Measurements from ENCODE around the gene GRAMD1A. TPM values are rescaled to one million over a fixed set of nuclear protein-coding genes. Genes with fewer than 3 reads are reported as not detected.

GRAMD1A gene
- total RNA-seq, 4 donors from 2014 or later = 27.8 to 55.3 (median 52.1) TPM

DNA sequence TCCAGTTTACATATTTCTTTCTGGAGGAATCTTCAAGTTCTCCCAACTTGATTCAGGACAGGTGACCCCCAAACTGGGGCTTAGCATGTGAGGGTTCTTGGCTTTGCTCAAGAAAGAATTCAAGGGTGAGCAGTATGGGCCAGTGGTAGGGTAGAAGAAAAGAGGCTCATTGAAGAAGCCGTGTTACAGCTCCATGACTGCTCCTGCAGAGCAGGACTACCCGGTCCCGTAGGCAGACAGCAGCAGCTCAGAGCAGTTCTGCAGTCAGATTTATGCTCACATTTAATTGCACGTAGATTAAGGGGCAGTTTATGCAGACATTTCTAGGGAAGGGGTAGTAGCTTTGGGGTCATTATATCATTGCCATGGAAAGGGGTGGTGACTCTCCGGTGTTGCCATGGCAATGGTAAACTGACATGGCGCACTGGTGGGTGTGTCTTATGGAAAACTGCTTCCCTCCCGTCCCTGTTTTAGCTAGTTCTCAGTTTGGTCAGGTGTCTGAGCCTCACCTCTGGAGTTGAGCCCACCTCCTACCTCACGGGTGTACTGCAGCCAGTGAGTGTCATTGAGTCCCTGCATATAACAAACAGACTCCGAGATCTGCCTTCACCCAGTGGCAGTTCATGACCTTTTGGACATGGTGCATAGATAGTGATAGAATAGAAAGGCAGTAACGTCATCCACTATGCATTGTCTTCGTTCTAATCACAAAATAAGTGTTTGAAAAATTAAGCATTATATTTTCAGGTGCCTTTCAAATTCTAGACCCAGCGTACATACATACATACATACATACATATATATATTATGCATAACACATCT is 20.1 kb upstream of the GRAMD1A start:
- Histone ChIP-seq H3K27me3 (peaks cover 0 to 5% (median 0%) of the 10 kb centered on the region in 4 donors), H3K4me3 (no peak overlapping the region), H3K36me3 (no peaks in the 10 kb centered on the region), H3K4me1 (peaks cover 0 to 3% (median 1%) of the 10 kb centered on the region in 4 donors), H3K27ac (replicated peaks in 1 of 4) (no peak overlapping the region), H3K9me3 (peaks cover 0 to 5% (median 0%) of the 10 kb centered on the region in 4 donors)
- intact Hi-C loops (cut with DNase I) = no loop called here
- TF ChIP-seq POLR2A (IDR thresholded peaks at IDR 0.05; ENCODE audit: low read depth) (no peak), EP300 (IDR thresholded peaks at IDR 0.05) (no peak), POLR2AphosphoS5 (IDR thresholded peaks at IDR 0.05) (no peak)
- TF ChIP-seq, protein P1, sequence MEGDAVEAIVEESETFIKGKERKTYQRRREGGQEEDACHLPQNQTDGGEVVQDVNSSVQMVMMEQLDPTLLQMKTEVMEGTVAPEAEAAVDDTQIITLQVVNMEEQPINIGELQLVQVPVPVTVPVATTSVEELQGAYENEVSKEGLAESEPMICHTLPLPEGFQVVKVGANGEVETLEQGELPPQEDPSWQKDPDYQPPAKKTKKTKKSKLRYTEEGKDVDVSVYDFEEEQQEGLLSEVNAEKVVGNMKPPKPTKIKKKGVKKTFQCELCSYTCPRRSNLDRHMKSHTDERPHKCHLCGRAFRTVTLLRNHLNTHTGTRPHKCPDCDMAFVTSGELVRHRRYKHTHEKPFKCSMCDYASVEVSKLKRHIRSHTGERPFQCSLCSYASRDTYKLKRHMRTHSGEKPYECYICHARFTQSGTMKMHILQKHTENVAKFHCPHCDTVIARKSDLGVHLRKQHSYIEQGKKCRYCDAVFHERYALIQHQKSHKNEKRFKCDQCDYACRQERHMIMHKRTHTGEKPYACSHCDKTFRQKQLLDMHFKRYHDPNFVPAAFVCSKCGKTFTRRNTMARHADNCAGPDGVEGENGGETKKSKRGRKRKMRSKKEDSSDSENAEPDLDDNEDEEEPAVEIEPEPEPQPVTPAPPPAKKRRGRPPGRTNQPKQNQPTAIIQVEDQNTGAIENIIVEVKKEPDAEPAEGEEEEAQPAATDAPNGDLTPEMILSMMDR (IDR thresholded peaks at IDR 0.05) = no peak
- 89% methylated on average over 12 of the region's 12 CpGs for WGBS
- DNase-seq (ENCODE audit: extremely low spot score) = no peak

DNA sequence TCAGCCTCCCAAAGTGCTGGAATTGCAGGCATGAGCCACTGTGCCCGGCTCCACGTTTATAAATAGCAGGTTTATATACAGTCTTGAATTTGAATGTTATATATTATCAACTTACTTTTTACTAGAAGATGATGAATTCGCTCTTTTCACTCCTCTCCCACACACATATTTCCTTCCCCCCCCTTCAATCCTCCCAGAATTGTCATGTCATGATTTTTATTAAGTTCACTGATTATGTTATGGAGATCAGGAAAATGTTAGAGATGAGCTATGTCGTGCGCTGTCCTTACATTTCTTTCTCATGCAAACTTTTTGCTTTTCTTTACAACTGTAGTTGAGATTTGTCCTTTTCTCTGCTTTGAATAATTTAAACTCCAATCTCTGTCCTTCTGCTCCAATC is 17.8 kb upstream of the GRAMD1A start:
- TF ChIP-seq POLR2AphosphoS5 (IDR thresholded peaks at IDR 0.05) (no peak), POLR2A (IDR thresholded peaks at IDR 0.05; ENCODE audit: low read depth) (no peak), EP300 (IDR thresholded peaks at IDR 0.05) (no peak)
- TF ChIP-seq, protein P1 (IDR thresholded peaks at IDR 0.05) = no peak
- H3K27me3 ChIP-seq = no peaks in the 10 kb centered on the region
- DNase-seq (ENCODE audit: extremely low spot score) = no peak
- no peaks in the 10 kb centered on the region for H3K36me3 ChIP-seq
- no peak overlapping the region for H3K27ac ChIP-seq (replicated peaks in 1 of 4)
- H3K9me3 ChIP-seq = no peaks in the 10 kb centered on the region
- H3K4me3 ChIP-seq = no peak overlapping the region
- 65% methylated on average over 5 of the region's 5 CpGs for WGBS
- intact Hi-C loops (cut with DNase I) = no loop called here
- peaks cover 0 to 13% (median 7%) of the 10 kb centered on the region in 4 donors for H3K4me1 ChIP-seq

DNA sequence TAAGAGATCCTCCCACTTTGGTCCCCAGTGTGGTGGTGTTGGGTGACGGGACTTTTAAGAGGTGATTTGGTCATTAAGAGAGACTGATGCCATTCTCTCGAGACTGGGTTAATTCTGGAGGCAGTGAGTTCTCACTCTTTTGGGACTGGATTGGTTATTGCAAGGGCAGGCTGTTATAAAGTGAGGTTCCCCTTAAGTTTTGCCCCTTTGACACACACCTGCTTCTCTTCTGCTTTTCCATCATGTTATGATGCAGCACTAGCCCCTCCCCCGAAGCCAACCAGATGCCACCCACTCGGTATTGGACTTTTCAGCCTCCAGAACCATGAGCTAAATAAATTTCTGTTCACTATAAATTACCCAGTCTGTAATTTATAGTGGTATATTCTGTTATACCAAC is 16.3 kb upstream of the GRAMD1A start:
- H3K27ac ChIP-seq (replicated peaks in 1 of 4) = no peak overlapping the region
- no peaks in the 10 kb centered on the region for H3K27me3 ChIP-seq
- no peaks in the 10 kb centered on the region for H3K9me3 ChIP-seq
- H3K4me3 ChIP-seq = no peak overlapping the region
- H3K4me1 ChIP-seq = peaks cover 0 to 13% (median 7%) of the 10 kb centered on the region in 4 donors
- no peak for DNase-seq (ENCODE audit: extremely low spot score)
- no peaks in the 10 kb centered on the region for H3K36me3 ChIP-seq
- WGBS = 93% methylated on average over 4 of the region's 4 CpGs
- intact Hi-C loops (cut with DNase I) = no loop called here
- no peak for TF ChIP-seq POLR2AphosphoS5 (IDR thresholded peaks at IDR 0.05)
- TF ChIP-seq, protein P1 (IDR thresholded peaks at IDR 0.05) = no peak
- no peak for TF ChIP-seq POLR2A (IDR thresholded peaks at IDR 0.05; ENCODE audit: low read depth)
- TF ChIP-seq EP300 (IDR thresholded peaks at IDR 0.05) = no peak

DNA sequence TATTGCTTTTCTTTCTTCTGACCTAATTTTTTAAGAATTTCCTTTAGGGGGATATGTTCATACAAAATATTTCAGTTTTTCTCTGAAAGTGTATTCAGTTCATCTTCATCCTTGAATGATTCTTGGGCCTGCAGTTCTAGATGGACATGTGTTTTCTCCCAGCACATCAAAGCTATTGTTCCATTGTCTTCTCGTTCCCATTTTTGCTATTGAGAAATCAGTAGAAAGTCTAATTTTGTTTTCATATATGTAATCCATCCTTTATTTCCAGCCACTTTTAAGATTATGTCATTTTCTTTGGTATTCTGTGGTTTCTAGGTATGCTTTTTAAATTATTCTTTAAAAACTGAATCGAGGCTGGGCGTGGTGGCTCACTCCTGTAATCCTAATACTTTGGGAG is 15.8 kb upstream of the GRAMD1A start:
- no peaks in the 10 kb centered on the region for H3K9me3 ChIP-seq
- intact Hi-C loops (cut with DNase I) = no loop called here
- 87% methylated on average over 3 of the region's 3 CpGs for WGBS
- TF ChIP-seq EP300 (IDR thresholded peaks at IDR 0.05) (no peak), POLR2AphosphoS5 (IDR thresholded peaks at IDR 0.05) (no peak), POLR2A (IDR thresholded peaks at IDR 0.05; ENCODE audit: low read depth) (no peak)
- TF ChIP-seq, protein P1 (IDR thresholded peaks at IDR 0.05) = no peak
- DNase-seq (ENCODE audit: extremely low spot score) = no peak
- H3K27ac ChIP-seq (replicated peaks in 1 of 4) = peak overlapping the region in 1 of 4 donors; percentile 47
- H3K4me1 ChIP-seq = peaks cover 0 to 13% (median 7%) of the 10 kb centered on the region in 4 donors
- H3K4me3 ChIP-seq = no peak overlapping the region
- no peaks in the 10 kb centered on the region for H3K36me3 ChIP-seq
- H3K27me3 ChIP-seq = no peaks in the 10 kb centered on the region
